GM21367 (cell line): ENCODE results near the gene CYP26B1.

ENCODE experiments used
- ATAC-seq: cut with Tn5 transposase; IDR thresholded peaks from one replicate; pipeline ENCODE4 v1.9.1; 2021; ENCODE audit not compliant: unreplicated experiment

The CYP26B1 gene

DNA sequence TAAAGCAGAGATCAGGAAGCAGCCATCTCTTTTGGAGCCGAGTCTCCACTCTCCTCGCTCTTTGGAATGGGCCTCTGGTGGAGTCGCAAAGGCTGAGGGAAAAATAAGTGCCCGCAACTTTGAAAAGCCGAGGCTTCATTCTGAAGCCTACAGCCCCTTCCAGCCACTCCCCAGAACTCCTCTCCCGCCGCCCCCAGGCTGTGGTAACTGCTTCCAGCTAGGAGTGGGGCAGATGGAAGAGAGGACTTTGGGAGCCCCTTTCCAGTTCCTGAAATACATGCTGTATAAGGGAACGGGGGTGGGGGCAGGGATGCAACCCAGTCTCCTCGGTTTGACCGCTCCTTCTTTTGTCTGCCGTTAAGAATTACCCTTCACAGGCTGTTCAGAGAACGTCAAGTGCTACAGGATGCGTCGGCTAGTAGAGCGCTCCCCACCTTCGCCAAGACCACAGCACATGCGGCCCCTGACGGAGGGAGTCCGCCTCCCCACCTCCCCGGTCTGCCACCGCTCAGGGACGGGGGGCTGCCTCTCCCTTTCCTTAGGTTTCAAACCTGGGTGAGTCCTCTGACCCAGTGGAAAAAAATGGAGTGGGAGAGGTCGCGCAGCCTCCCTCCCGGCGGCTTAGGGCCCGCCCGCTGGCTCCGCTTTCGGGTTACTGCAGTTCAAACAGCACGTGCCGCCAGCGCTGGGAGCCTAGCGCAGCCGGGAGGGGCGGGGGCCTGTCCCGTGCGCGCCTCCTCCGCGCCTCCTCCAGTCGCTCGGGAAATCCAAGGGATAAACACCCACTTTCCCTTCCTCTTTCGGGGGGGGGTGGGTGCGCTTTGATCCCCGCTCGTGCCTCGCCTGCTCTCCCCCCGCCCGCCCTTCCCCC, 4.9 kb downstream of the CYP26B1 start:
- ATAC-seq, result no peak

GRCh38 chr2:72141881-72142451, 5.7 kb downstream of the CYP26B1 start:
- ATAC-seq, result no peak

GRCh38 chr2:72141032-72141645, 6.5 kb downstream of the CYP26B1 start:
- no peak for ATAC-seq

DNA sequence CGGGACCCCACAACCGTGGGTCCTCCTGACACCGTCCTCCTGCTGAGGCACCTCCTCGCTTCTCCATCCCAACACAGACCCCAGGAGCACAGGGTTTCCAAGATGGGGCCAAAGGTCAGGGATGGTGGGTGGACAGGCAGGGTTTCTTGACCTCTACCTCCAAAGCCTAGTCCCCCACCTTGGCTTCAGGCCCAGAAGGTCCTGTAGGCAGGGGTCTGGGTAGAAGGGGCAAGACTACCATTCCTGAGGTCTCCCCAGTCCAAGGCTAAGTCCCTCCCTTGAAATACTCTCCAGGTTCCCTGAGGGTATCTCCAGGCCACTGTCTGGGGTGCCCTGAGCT, 7.1 kb downstream of the CYP26B1 start:
- ATAC-seq, result no peak

GRCh38 chr2:72139874-72140620, 7.6 kb downstream of the CYP26B1 start:
- no peak for ATAC-seq

DNA sequence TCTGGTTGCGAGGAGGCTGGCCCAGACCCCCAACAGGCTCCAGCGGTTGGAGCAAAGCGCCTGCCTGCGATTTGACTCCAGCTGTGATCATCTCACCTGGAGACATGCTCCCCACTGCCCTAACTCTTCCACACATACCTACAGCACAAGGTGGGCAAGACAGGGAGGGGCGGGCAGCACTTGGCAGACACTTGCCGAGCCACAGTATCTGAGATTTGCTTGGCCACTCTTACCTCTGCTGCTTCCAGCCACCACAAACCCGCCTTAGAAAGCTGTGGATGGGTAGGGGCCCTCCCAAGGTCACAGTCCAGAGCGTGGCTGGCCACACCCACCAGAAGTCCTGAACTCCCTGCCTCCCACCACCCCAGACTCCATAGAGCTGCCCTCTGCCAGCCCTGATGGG, 8.2 kb downstream of the CYP26B1 start:
- ATAC-seq, result no peak

- no peak for ATAC-seq
These were observed 8.7 kb downstream of the CYP26B1 start for GRCh38 chr2:72138921-72139381.

DNA sequence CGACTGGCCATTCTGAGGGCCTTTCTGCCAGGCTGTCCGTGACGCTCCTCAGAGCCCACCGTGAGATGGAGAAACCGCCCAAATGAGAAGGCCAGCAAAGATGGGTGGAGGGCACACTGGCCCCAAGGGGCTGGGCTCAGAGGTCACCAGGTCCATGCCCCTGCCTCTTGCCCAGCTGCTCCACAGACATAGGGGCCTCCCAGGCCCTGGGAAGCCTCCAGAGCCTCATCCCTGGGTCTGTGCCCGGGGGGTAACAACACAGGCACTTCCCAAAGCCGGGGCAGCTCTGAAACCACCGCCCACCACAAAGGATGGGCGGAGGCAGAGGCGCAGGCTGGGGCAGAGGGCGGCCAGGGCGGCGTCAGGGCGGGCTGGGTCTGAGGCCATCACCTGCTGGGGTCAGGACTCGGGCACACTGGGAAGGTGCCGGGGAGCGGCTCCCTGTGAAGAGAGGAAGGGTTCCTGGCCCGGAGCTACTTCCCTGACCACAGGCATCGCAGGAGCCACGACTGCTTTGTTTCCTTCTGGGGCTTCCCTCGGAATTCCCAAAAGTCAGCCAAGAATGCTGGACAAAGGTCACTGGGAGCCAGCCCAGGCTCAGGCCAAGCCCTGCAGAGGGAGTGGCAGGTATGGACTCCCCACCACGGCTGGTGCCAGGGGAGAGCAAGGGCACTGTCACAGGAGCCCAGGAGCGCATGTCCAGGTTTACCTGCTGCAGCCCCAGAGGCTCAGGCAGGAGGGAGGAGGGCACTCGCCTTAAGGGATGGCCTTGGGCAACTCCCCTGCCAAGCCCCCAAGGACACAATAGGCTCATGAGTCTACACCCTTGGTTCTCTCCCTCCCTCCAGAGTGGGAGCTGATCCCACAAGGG, 9.4 kb downstream of the CYP26B1 start:
- no peak for ATAC-seq

DNA sequence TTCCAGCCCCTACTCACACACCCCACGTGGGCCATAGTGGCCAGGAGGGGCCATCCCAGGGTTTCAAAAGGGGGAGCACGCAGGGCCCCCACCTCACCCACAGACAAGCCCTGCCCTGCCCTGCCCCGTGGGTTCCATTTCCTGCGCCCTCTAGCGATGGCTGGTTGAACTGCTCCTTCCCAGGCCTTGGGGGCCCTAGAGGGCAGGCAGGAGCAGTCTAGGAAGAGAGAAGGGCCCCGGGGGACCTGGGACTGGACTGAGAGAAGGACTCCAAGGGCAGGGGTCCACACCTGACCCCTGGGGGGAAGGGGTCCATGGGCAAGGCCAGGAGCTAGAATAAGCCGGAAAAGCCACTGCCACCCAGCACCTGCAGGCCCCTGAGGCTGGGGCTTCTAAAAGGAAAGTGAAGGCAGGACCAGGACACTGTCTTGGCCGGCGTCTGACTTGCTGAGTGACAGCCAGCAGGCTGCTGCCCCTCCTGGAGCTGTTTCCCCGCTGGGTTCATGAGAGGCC, 10.1 kb downstream of the CYP26B1 start:
- peak; percentile 94 for ATAC-seq

DNA sequence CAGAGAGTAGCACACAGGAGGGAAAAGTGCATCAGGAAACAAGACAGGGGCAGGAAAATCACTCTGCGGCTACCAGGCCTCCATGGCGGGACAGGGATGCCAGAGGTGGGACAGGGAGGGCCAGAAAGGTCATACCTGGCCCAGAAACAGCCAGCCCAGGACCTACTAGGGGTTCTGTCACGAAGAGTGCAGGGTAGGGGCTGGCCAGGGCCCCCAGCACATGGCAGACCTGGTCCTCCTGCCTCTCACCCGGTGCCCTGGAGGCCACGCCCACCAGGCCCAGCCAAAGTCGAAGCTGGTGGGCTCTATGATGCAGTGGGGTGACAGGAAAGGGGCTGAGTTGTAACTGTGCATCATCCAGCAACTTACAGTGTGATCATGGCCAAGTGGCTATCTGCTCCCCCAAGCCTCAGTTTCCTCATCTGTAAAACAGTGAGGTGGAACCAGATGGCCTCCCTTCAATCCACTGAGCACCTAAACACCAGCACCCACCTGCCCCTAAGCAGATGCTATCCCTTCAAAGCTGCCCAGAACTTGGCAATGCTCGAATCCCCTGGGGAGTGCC, 10.6 kb downstream of the CYP26B1 start:
- ATAC-seq, result peak; percentile 12

DNA sequence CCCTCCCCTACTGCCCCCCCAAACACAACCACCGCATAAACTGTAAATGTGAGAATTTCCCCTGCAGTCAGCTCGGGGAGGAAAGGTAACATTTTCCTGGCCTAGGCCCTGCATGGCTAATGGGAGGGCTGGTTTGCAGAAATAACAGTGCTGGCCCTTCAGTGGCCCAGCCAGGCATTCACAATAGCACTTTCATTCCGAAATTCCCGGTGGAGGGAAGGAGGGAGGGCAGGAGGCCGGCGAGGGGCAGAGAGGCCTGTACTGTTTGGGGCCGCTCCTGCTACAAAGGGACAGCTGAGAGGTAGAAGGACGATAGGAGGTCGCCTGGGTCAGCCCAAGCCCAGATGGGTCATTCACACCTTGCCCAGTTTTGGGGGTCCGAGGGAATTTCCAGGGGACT, 11.3 kb downstream of the CYP26B1 start:
- ATAC-seq, result no peak

DNA sequence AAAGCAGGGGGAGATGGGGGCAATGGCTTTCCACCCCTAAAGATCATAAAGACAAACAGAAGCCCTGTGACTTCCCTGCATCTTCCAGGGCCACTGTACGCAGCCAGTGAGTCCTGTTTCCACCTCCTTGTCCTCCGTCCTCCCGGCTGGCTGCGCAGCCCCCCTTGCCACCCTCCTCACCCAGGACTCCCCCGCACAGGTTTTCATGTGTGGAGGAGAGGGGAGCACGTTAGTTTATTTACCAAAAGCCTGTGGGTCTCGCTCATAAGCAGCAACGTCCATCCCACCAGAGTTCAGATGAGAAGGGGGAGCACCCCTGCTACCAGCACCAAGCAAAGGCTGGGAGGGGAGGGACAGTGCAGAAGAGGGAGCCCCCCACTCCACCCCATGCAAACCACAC, 11.7 kb downstream of the CYP26B1 start:
- ATAC-seq, result no peak

GRCh38 chr2:72134997-72135800, 12.5 kb downstream of the CYP26B1 start:
- ATAC-seq, result no peak

DNA sequence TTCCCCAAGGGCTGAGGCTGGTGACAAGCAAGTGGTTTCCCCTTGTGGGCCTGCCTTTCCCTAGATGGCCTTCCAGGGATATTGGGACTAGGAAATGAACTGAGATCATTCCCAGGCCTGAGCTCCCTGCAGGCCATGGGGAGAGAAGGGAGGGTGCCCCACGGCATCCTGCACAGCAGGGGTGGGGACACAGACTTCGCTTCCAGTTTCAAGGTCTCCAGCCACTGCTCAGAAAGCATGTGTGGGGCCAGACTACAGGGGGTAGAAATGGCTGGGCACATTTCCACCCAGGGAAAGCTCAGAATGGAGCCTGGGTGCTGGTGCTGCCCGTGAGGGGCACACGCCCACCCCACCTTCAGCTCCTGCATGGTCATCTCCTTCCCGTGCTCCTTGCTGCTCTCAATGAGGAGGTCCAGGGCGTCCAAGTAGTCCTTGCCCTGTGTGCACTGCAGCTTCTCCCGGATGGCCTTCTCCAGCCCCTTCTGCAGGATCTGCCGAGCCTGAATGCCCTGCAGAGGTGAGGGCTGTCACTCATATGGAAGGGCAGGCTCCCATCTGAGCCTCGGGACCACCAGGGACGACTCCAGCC, 13.2 kb downstream of the CYP26B1 start:
- ATAC-seq, result no peak

GRCh38 chr2:72133721-72134407, 13.8 kb downstream of the CYP26B1 start:
- ATAC-seq, result no peak

GRCh38 chr2:72132981-72133720, 14.5 kb downstream of the CYP26B1 start:
- no peak for ATAC-seq
